IMR-90 (cell line): ENCODE data around the gene FAU. TPM values are rescaled to one million over a fixed set of nuclear protein-coding genes. Genes with fewer than 3 reads are reported as not detected.

ENCODE experiments used
- ATAC-seq: fragments of 200-7000 bp; cut with Tn5 transposase; 2 replicates; pipeline ENCODE4 v1.9.1; 2020; ENCODE audit warnings: low read depth, mild to moderate bottlenecking, moderate library complexity
- BruUV-seq: library from RNA; stranded (reverse); fragments of 400-500 nt; replicated peaks from 2 replicates; lab custom pipeline; 2021; lab: Mats Ljungman, UMichigan
- CTCF ChIA-PET: fragments of 300-600 bp; formaldehyde crosslinking; extraction: SDS; loops from one replicate; lab custom pipeline; 2021; ENCODE audit warnings: antibody characterized with exemption; lab: Yijun Ruan, JAX
- POLR2A ChIA-PET: fragments of 300-600 bp; sonication (Branson Sonifier 250); formaldehyde crosslinking; loops from one replicate; lab custom pipeline; 2022; ENCODE audit warnings: antibody characterized with exemption; ENCODE audit not compliant: unreplicated experiment; lab: Charles Lee
- DNase-seq: peaks from one replicate; pipeline ENCODE4 v3.0.0; 2013
- H2AFZ ChIP-seq: replicated peaks from 2 replicates; pipeline ENCODE3; 2013; ENCODE audit warnings: low read length, mild to moderate bottlenecking; ENCODE audit not compliant: poor library complexity
- H2AK5ac ChIP-seq: 2 replicates; pipeline ENCODE4 v1.6.1; 2013; ENCODE audit warnings: low read depth, low read length, inconsistent platforms
- H2AK9ac ChIP-seq: replicated peaks from 2 replicates; pipeline ENCODE3; 2013; ENCODE audit warnings: mild to moderate bottlenecking, low read depth, low read length, moderate library complexity; ENCODE audit not compliant: poor library complexity
- H2BK120ac ChIP-seq: 2 replicates; pipeline ENCODE4 v1.6.1; 2013; ENCODE audit warnings: low read depth, low read length, inconsistent platforms
- H2BK15ac ChIP-seq: 3 replicates; pipeline ENCODE4 v1.6.1; 2013; ENCODE audit warnings: low read depth, low read length, inconsistent platforms
- H2BK20ac ChIP-seq: 2 replicates; pipeline ENCODE4 v1.6.1; 2013; ENCODE audit warnings: low read depth, mild to moderate bottlenecking, inconsistent platforms, low read length, moderate library complexity
- H2BK5ac ChIP-seq: 2 replicates; pipeline ENCODE4 v1.6.1; 2013; ENCODE audit warnings: mild to moderate bottlenecking, low read depth, low read length, inconsistent platforms; ENCODE audit not compliant: poor library complexity, severe bottlenecking
- H3K14ac ChIP-seq: replicated peaks from 2 replicates; pipeline ENCODE4 v1.6.1; 2013; ENCODE audit warnings: low read depth, low read length, inconsistent platforms
- H3K18ac ChIP-seq: 2 replicates; pipeline ENCODE4 v1.6.1; 2013; ENCODE audit warnings: low read depth, low read length, control low read depth
- H3K23ac ChIP-seq: 2 replicates; pipeline ENCODE4 v1.6.1; 2013; ENCODE audit warnings: low read depth, low read length, inconsistent platforms
- H3K27ac ChIP-seq: 2 replicates; pipeline ENCODE4 v1.5.1; 2013; ENCODE audit warnings: mild to moderate bottlenecking, control low read depth, low read length; ENCODE audit not compliant: insufficient read depth
- H3K27me3 ChIP-seq: 2 replicates; pipeline ENCODE4 v1.6.1; 2013; ENCODE audit warnings: low read length; ENCODE audit not compliant: control insufficient read depth, insufficient read depth
- H3K36me3 ChIP-seq: 2 replicates; pipeline ENCODE4 v1.6.1; 2013; ENCODE audit warnings: low read length, mixed read lengths; ENCODE audit not compliant: control insufficient read depth, insufficient read depth
- H3K4ac ChIP-seq: 2 replicates; pipeline ENCODE4 v1.6.1; 2013; ENCODE audit warnings: low read depth, low read length, inconsistent platforms
- H3K4me1 ChIP-seq: 2 replicates; pipeline ENCODE4 v1.6.1; 2013; ENCODE audit warnings: low read length, mixed read lengths; ENCODE audit not compliant: control insufficient read depth, insufficient read depth
- H3K4me2 ChIP-seq: 2 replicates; pipeline ENCODE4 v1.6.1; 2013; ENCODE audit warnings: low read depth, mild to moderate bottlenecking, control low read depth, low read length, moderate library complexity
- H3K4me3 ChIP-seq: 2 replicates; pipeline ENCODE4 v1.5.1; 2013; ENCODE audit warnings: low read depth, mild to moderate bottlenecking, control low read depth, low read length, moderate library complexity; ENCODE audit not compliant: insufficient read depth
- H3K56ac ChIP-seq: 2 replicates; pipeline ENCODE4 v1.6.1; 2013; ENCODE audit warnings: low read length, inconsistent platforms; ENCODE audit not compliant: insufficient read depth; ENCODE audit errors: extremely low read depth
- H3K79me1 ChIP-seq, 2 experiments: 2 replicates each; pipeline ENCODE4 v1.6.1; 2013; ENCODE audit warnings: low read length in 2 of 2, inconsistent platforms in 1 of 2, low read depth in 1 of 2
- H3K9ac ChIP-seq: 2 replicates; pipeline ENCODE4 v1.6.1; 2013; ENCODE audit warnings: low read depth, low read length, control low read depth
- H3K9me1 ChIP-seq: 2 replicates; pipeline ENCODE4 v1.6.1; 2013; ENCODE audit warnings: low read length, inconsistent platforms; ENCODE audit not compliant: insufficient read depth
- H3K9me3 ChIP-seq: 2 replicates; pipeline ENCODE4 v1.6.1; 2013; ENCODE audit warnings: low read length; ENCODE audit not compliant: control insufficient read depth, insufficient read depth
- H4K20me1 ChIP-seq: 2 replicates; pipeline ENCODE4 v1.6.1; 2013; ENCODE audit warnings: low read length, inconsistent platforms; ENCODE audit not compliant: insufficient read depth
- H4K5ac ChIP-seq: 2 replicates; pipeline ENCODE4 v1.6.1; 2013; ENCODE audit warnings: mild to moderate bottlenecking, low read depth, low read length, control low read depth
- H4K8ac ChIP-seq, 2 experiments: 2 replicates each; pipeline ENCODE4 v1.6.1; 2013; ENCODE audit warnings: low read depth in 2 of 2, low read length in 2 of 2, control low read depth in 1 of 2, inconsistent platforms in 1 of 2
- H4K91ac ChIP-seq: 2 replicates; pipeline ENCODE4 v1.6.1; 2013; ENCODE audit warnings: low read depth, low read length, inconsistent platforms; ENCODE audit not compliant: insufficient read depth
- BHLHE40 ChIP-seq: fragments of 150-350 bp; IDR thresholded peaks from 2 replicates; pipeline ENCODE4 v1.6.1; 2016; ENCODE audit warnings: mild to moderate bottlenecking, low read depth, low read length
- CEBPB ChIP-seq: IDR thresholded peaks from 2 replicates; pipeline ENCODE4 v1.6.1; 2012; ENCODE audit warnings: low read depth, low read length, improper control_type of control experiment
- CTCF ChIP-seq: conservative IDR thresholded peaks from 2 replicates; pipeline ENCODE4 v1.5.1; 2012; ENCODE audit warnings: mild to moderate bottlenecking, low read depth, low read length, improper control_type of control experiment
- ELK1 ChIP-seq: fragments of 150-350 bp; IDR thresholded peaks from 2 replicates; pipeline ENCODE4 v1.6.1; 2016; ENCODE audit warnings: low read depth, mild to moderate bottlenecking, low read length, moderate library complexity, borderline replicate concordance
- FOS ChIP-seq: fragments of 150-350 bp; IDR thresholded peaks from 2 replicates; pipeline ENCODE4 v1.6.1; 2016; ENCODE audit warnings: low read depth, low read length
- MAZ ChIP-seq: IDR thresholded peaks from 2 replicates; pipeline ENCODE4 v1.6.1; 2012; ENCODE audit warnings: low read depth, mild to moderate bottlenecking, low read length, improper control_type of control experiment, moderate library complexity, borderline replicate concordance
- MXI1 ChIP-seq: IDR thresholded peaks from 2 replicates; pipeline ENCODE4 v1.6.1; 2012; ENCODE audit warnings: low read depth, mild to moderate bottlenecking, low read length, moderate library complexity, borderline replicate concordance
- NFE2L2 ChIP-seq: fragments of 150-350 bp; IDR thresholded peaks from 2 replicates; pipeline ENCODE4 v1.6.1; 2016; ENCODE audit warnings: low read depth, mild to moderate bottlenecking, low read length
- POLR2A ChIP-seq: IDR thresholded peaks from 2 replicates; pipeline ENCODE4 v1.6.1; 2012; ENCODE audit warnings: mild to moderate bottlenecking, low read depth, low read length
- RAD21 ChIP-seq: IDR thresholded peaks from 2 replicates; pipeline ENCODE4 v1.6.1; 2012; ENCODE audit warnings: low read length, improper control_type of control experiment
- RCOR1 ChIP-seq: IDR thresholded peaks from 2 replicates; pipeline ENCODE4 v1.6.1; 2012; ENCODE audit warnings: mild to moderate bottlenecking, low read length, improper control_type of control experiment; ENCODE audit not compliant: insufficient replicate concordance
- RFX5 ChIP-seq: IDR thresholded peaks from 2 replicates; pipeline ENCODE4 v1.8.0; 2012; ENCODE audit warnings: low read depth, mild to moderate bottlenecking, low read length, moderate library complexity
- SMC3 ChIP-seq: fragments of 150-350 bp; IDR thresholded peaks from 2 replicates; pipeline ENCODE4 v1.6.1; 2016; ENCODE audit warnings: low read depth, mild to moderate bottlenecking, antibody characterized with exemption, low read length, moderate library complexity
- USF2 ChIP-seq: fragments of 150-350 bp; IDR thresholded peaks from 2 replicates; pipeline ENCODE4 v1.6.1; 2017; ENCODE audit warnings: mild to moderate bottlenecking, antibody characterized with exemption, low read length, low read depth
- WGBS, 2 experiments: methylation state at CpG; one replicate each; pipeline versions ENCODE4 v1.1.5 to v1.1.7; 2013; ENCODE audit warnings: missing lambda C conversion rate in 2 of 2; ENCODE audit not compliant: insufficient read length in 1 of 2; ENCODE audit errors: extremely low coverage in 2 of 2; 5-methylcytosine and 5-hydroxymethylcytosine counted together
- dilution Hi-C: fragments of 300-500 bp; cut with HindIII; formaldehyde crosslinking; loops from one replicate; pipeline ENCODE4 v1.14.3; 2018; ENCODE audit warnings: low sequenced_read_pairs; ENCODE audit not compliant: unreplicated experiment
- in situ Hi-C: fragments of 300-500 bp; cut with MboI; formaldehyde crosslinking; loops from 3 replicates; pipeline ENCODE4 v1.14.3; 2019; ENCODE audit warnings: low sequenced_read_pairs, inconsistent platforms, mixed read lengths
- intact Hi-C: fragments of 100-400 bp; cut with micrococcal nuclease; formaldehyde crosslinking; loops from 2 replicates; pipeline ENCODE4 v1.10.0; 2022
- polyA plus RNA-seq, 3 experiments: library from polyadenylated mRNA; depleted of rRNA; stranded (reverse); fragments of >200 nt; gene quantifications; 2 replicates each; pipeline ENCODE4 v1.2.3, GENCODE V29; 2012; ENCODE audit warnings: low replicate concordance in 1 of 3
- total RNA-seq: library from RNA; depleted of rRNA; stranded (reverse); fragments of >200 nt; gene quantifications from 2 replicates; pipeline ENCODE4 v1.2.3, GENCODE V29; 2012

The FAU gene
- total and polyA plus RNA-seq, 2 of the 4 experiments (the other 2 are of a cell fraction), result 189 to 652 TPM

- POLR2A ChIA-PET, result no interaction called here
- no peak overlapping the region for H2AFZ ChIP-seq
- no peak overlapping the region for H2BK120ac ChIP-seq
These were observed 30.2 kb upstream of the FAU start for GRCh38 chr11:65152122-65152521.

More at GRCh38 chr11:65152122-65152521, 30.2 kb upstream of the FAU start:
- in situ Hi-C loops (no loop called here), dilution Hi-C loops (no loop called here), intact Hi-C loops (no loop called here)
- Histone ChIP-seq H3K79me1 (no peaks in the 10 kb centered on the region), H4K20me1 (no peaks in the 10 kb centered on the region), H3K4me2 (no peak overlapping the region), H4K91ac (no peak overlapping the region), H3K9me3 (peaks cover 3% of the 10 kb centered on the region; the same call in 1 of the 2 replicates), H3K36me3 (no peaks in the 10 kb centered on the region), H3K9me1 (no peaks in the 10 kb centered on the region), H3K4me1 (peaks cover 2% of the 10 kb centered on the region), H3K56ac (no peak overlapping the region), H3K18ac (no peak overlapping the region), H4K5ac (no peak overlapping the region), H3K14ac (no peak overlapping the region), H3K4ac (no peak overlapping the region), H3K23ac (no peak overlapping the region), H4K8ac (no peak overlapping the region), H2BK15ac (no peak overlapping the region), H2AK5ac (no peak overlapping the region), H3K27me3 (no peaks in the 10 kb centered on the region), H2BK20ac (no peak overlapping the region), H3K4me3 (no peak overlapping the region), H3K27ac (no peak overlapping the region), H2AK9ac (no peak overlapping the region), H2BK5ac (no peak overlapping the region), H3K9ac (no peak overlapping the region)
- 100% methylated on average over 1 of the region's 2 CpGs; no CpG with 5 or more reads in 1 of the 2 experiments for WGBS, 2 experiments
- ATAC-seq, result no peak
- TF ChIP-seq USF2 (no peak), RCOR1 (no peak), ELK1 (no peak), BHLHE40 (no peak), POLR2A (no peak), RAD21 (no peak), MAZ (no peak), NFE2L2 (no peak), FOS (no peak), SMC3 (no peak), RFX5 (no peak), CTCF (no peak), CEBPB (no peak), MXI1 (no peak)
- CTCF ChIA-PET, result interaction anchor here (0.7 kb wide), 1 partner anchor 13 kb away, joined by 3 read pairs; no protein-coding TSS in a partner anchor
- BruUV-seq, result no TSS peak
- DNase-seq, result no peak
